GM12874 (cell line): ENCODE measurements around the gene CMSS1.

Experiments used
- CTCF ChIP-seq: IDR thresholded peaks from 2 replicates; pipeline ENCODE4 v1.5.1; 2011; ENCODE audit warnings: low read depth, mild to moderate bottlenecking, control low read depth, low read length, moderate library complexity; ENCODE audit not compliant: insufficient read depth

The CMSS1 gene

GRCh38 chr3:100039075-100039474 lies 221.4 kb downstream of the CMSS1 start:
- no peak for TF ChIP-seq CTCF

GRCh38 chr3:100040451-100041225 lies 223.0 kb downstream of the CMSS1 start:
- TF ChIP-seq CTCF, result no peak

- no peak for TF ChIP-seq CTCF
These were observed 223.7 kb downstream of the CMSS1 start for GRCh38 chr3:100041328-100041749.

GRCh38 chr3:100042166-100042981 lies 224.7 kb downstream of the CMSS1 start:
- TF ChIP-seq CTCF, result no peak

- no peak for TF ChIP-seq CTCF
These were observed 225.6 kb downstream of the CMSS1 start for GRCh38 chr3:100043271-100043670.

- no peak for TF ChIP-seq CTCF
These were observed 226.7 kb downstream of the CMSS1 start for GRCh38 chr3:100044369-100044768.

GRCh38 chr3:100045696-100046095 lies 228.0 kb downstream of the CMSS1 start:
- TF ChIP-seq CTCF, result no peak
